Caco-2 (cell line): ENCODE measurements around the gene COMTD1. TPM values are rescaled to one million over a fixed set of nuclear protein-coding genes. Genes with fewer than 3 reads are reported as not detected.

Experiments used
- BruUV-seq: library from RNA; stranded (reverse); fragments of 400-500 nt; replicated peaks from 2 replicates; lab custom pipeline; 2021; lab: Mats Ljungman, UMichigan
- CTCF ChIA-PET: fragments of 300-600 bp; sonication (Branson Sonifier 250); formaldehyde crosslinking; loops from one replicate; lab custom pipeline; 2022; ENCODE audit warnings: antibody characterized with exemption; lab: Charles Lee
- POLR2A ChIA-PET: fragments of 300-600 bp; sonication (Branson Sonifier 250); formaldehyde crosslinking; loops from one replicate; lab custom pipeline; 2022; ENCODE audit warnings: antibody characterized with exemption; lab: Charles Lee
- DNase-seq, 2 experiments: peaks; one replicate each; pipeline versions ENCODE4 v3.0.0 to v3.0.0-alpha.2; 2020 to 2022
- H3K27me3 ChIP-seq: replicated peaks from 2 replicates; pipeline ENCODE4 v1.6.0; 2011; ENCODE audit warnings: low read length; ENCODE audit not compliant: control insufficient read depth, insufficient read depth
- H3K36me3 ChIP-seq: 2 replicates; pipeline ENCODE4 v1.5.1; 2011; ENCODE audit warnings: low read length; ENCODE audit not compliant: control insufficient read depth, insufficient read depth
- H3K4me1 ChIP-seq: fragments of 250-450 bp; sonication (Bioruptor Pico); 2 replicates; pipeline ENCODE4 v1.5.1; 2020; ENCODE audit warnings: mild to moderate bottlenecking
- H3K4me3 ChIP-seq: 2 replicates; pipeline ENCODE4 v1.5.1; 2011; ENCODE audit warnings: low read depth, mild to moderate bottlenecking, control low read depth, low read length
- H3K9me3 ChIP-seq: fragments of 250-450 bp; sonication (Bioruptor Pico); 2 replicates; pipeline ENCODE4 v1.5.1; 2020; ENCODE audit warnings: mild to moderate bottlenecking, moderate library complexity
- H3K27ac Mint-ChIP-seq: one replicate; pipeline ENCODE4 v1.8.0; 2022; ENCODE audit warnings: mixed read lengths; ENCODE audit not compliant: unreplicated experiment
- H3K27me3 Mint-ChIP-seq: one replicate; pipeline ENCODE4 v1.8.0; 2022; ENCODE audit warnings: mixed read lengths; ENCODE audit not compliant: insufficient read depth, unreplicated experiment
- H3K36me3 Mint-ChIP-seq: one replicate; pipeline ENCODE4 v1.8.0; 2022; ENCODE audit warnings: mild to moderate bottlenecking, mixed read lengths; ENCODE audit not compliant: insufficient read depth, unreplicated experiment
- H3K4me1 Mint-ChIP-seq: one replicate; pipeline ENCODE4 v1.8.0; 2022; ENCODE audit warnings: low read depth, mixed read lengths; ENCODE audit not compliant: unreplicated experiment
- H3K4me3 Mint-ChIP-seq: one replicate; pipeline ENCODE4 v1.8.0; 2022; ENCODE audit warnings: mild to moderate bottlenecking, moderate library complexity, mixed read lengths; ENCODE audit not compliant: unreplicated experiment
- H3K9me3 Mint-ChIP-seq: one replicate; pipeline ENCODE4 v1.8.0; 2022; ENCODE audit warnings: mixed read lengths; ENCODE audit not compliant: unreplicated experiment
- CTCF ChIP-seq, 2 experiments: fragments of 200-600 bp in 1 of 2; IDR thresholded peaks; 1 replicate in 1 of 2; 2 replicates in 1 of 2; pipeline versions ENCODE4 v1.5.1 to v1.8.0; 2011 to 2022; ENCODE audit warnings: antibody characterized with exemption in 1 of 2, control low read depth in 1 of 2, inconsistent platforms in 1 of 2, low read depth in 1 of 2, low read length in 1 of 2, mild to moderate bottlenecking in 1 of 2, moderate library complexity in 1 of 2; ENCODE audit not compliant: insufficient read depth in 1 of 2, severe bottlenecking in 1 of 2, unreplicated experiment in 1 of 2
- intact Hi-C: fragments of 100-400 bp; cut with micrococcal nuclease; formaldehyde crosslinking; loops from one replicate; pipeline ENCODE4 v1.10.0; 2022; ENCODE audit not compliant: unreplicated experiment
- total RNA-seq: library from RNA; stranded (reverse); gene quantifications from 2 replicates; pipeline ENCODE4 v1.2.3, GENCODE V29; 2022

The COMTD1 gene
- total RNA-seq, 1 experiment from 2014 or later, result 38.7 TPM

GRCh38 chr10:75239096-75239790 lies 3.5 kb upstream of the COMTD1 start:
- Mint-ChIP-seq H3K9me3 (no peaks in the 10 kb centered on the region), H3K27ac (no peak overlapping the region), H3K36me3 (peaks cover 7% of the 10 kb centered on the region), H3K27me3 (no peaks in the 10 kb centered on the region), H3K4me3 (no peak overlapping the region), H3K4me1 (peaks cover 7% of the 10 kb centered on the region)
- BruUV-seq, result no TSS peak
- TF ChIP-seq CTCF (IDR thresholded peaks at IDR 0.05; ENCODE audit: insufficient read depth in 1 of 2, low read depth in 1 of 2, low read length in 1 of 2, severe bottlenecking in 1 of 2, unreplicated experiment in 1 of 2), result no peak
- CTCF ChIA-PET, result no interaction called here
- Histone ChIP-seq H3K36me3 (no peaks in the 10 kb centered on the region), H3K9me3 (no peaks in the 10 kb centered on the region), H3K4me1 (peaks cover 23% of the 10 kb centered on the region), H3K4me3 (no peak overlapping the region), H3K27me3 (no peaks in the 10 kb centered on the region)
- POLR2A ChIA-PET, result interaction anchor here (0.5 to 0.7 kb wide), 2 partner anchors 27 to 163 kb away, joined by 3 to 4 read pairs; no protein-coding TSS in a partner anchor
- intact Hi-C loops, result loop anchor here (10.0 kb wide), 2 partner anchors 214 to 974 kb away; no protein-coding TSS in a partner anchor
- no peak for DNase-seq

- BruUV-seq, result no TSS peak
- ChIA-PET POLR2A (no interaction called here), CTCF (interaction anchor here (0.6 to 1.5 kb wide), 3 partner anchors 13 to 1065 kb away, joined by 3 to 6 read pairs (median 5); no protein-coding TSS in a partner anchor)
- H3K27me3 ChIP-seq, result no peaks in the 10 kb centered on the region
- Mint-ChIP-seq H3K4me1 (peaks cover 11% of the 10 kb centered on the region), H3K27ac (peak overlapping the region; percentile 46), H3K36me3 (peaks cover 15% of the 10 kb centered on the region), H3K4me3 (no peak overlapping the region), H3K27me3 (no peaks in the 10 kb centered on the region), H3K9me3 (no peaks in the 10 kb centered on the region)
- no peak overlapping the region for H3K4me3 ChIP-seq
- DNase-seq, result peak in 1 of 2 experiments; percentile 59
- H3K9me3 ChIP-seq, result no peaks in the 10 kb centered on the region
- H3K36me3 ChIP-seq, result no peaks in the 10 kb centered on the region
- intact Hi-C loops, result loop anchor here (10.0 kb wide), 2 partner anchors 214 to 974 kb away; no protein-coding TSS in a partner anchor
- no peak for TF ChIP-seq CTCF (IDR thresholded peaks at IDR 0.05; ENCODE audit: insufficient read depth in 1 of 2, low read depth in 1 of 2, low read length in 1 of 2, severe bottlenecking in 1 of 2, unreplicated experiment in 1 of 2)
- peaks cover 29% of the 10 kb centered on the region for H3K4me1 ChIP-seq
Observed at GRCh38 chr10:75238182-75239095, 2.7 kb upstream of the COMTD1 start.
